Measurements from ENCODE around the gene CLEC4F.

The CLEC4F gene

DNA sequence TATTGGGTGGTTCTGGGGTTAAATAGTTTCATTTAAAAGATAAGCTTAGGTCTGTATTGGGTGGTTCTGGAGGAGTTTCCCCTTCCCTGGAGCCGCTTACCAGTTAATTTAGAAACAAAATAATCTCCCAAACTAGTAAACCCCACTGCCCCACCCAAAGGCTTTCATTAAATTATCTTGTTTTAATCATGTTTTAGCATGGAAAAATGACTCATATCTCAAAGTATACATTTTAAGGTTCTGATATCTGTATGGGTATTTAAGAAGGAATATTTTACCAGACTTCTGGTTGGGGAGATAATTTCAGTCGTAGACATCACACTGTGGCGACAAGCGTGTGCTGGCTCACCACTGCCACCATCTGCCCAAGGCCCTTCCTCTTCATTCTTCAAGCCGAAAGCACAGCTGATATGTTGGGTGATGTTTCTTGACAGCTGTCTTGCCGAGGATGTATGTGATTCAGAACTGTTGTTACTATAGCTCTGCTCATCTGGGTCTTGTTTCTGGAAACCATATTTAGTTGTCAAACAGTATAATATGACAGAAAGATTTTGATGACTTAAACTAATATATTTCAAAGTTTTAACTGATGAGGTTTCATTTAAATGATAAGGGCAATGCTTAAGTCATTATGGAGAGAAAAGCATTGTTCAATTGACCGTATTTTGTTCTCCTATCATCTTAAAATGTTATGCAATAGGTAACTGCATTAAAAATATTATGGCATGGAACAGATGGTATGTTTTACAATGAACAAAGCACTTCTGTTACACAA lies 35.1 kb downstream of the CLEC4F start:
- no peak for DNase-seq

DNA sequence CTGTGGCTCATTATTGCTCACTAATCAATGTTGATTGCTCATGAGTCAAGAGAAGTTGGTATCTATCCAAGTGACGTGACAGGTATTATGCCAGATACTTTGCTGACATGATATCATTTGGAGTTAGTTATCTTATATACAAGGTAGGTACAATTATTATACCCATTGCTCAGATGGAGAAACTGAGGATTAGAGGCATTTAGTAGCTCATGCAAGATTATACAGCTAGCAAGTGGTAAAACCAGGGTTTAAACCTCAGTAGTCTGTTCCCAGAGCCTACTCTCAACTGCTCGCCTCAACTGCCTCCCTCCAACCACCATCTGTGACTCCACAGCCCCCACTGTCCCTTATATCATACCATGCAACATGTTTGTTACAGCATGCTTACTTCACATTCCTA lies 36.1 kb downstream of the CLEC4F start:
- DNase-seq: no peak

DNA sequence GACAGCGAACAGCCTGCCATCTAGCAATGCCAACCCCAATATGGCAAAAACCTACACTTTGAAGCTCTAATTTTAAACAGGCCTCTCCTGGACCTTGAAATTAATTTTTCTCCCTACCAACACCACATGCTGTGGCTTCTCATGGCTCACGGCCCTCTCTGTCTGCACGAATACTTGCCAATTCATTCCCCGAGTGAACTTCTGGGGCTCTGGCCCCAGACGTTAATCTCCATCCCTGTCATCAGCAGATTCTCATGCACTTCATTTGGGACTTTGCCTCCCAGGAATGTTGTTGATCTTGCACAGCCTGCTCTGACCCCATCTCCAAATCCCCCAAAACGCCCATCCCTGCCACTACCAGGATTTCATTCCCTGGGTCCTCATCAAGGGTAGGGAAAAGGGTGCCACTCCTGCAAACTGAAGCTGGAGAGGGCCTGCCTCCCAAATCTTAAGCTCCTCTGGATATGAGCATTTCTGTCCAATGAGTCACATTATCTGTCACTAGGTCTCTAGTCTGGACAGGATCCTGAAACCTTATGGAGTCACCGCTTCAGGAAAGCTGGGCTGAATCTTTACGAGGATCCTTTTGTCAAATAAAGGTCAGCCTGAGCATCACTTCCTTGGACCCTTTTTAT lies 40.4 kb downstream of the CLEC4F start:
- no peak for DNase-seq

DNA sequence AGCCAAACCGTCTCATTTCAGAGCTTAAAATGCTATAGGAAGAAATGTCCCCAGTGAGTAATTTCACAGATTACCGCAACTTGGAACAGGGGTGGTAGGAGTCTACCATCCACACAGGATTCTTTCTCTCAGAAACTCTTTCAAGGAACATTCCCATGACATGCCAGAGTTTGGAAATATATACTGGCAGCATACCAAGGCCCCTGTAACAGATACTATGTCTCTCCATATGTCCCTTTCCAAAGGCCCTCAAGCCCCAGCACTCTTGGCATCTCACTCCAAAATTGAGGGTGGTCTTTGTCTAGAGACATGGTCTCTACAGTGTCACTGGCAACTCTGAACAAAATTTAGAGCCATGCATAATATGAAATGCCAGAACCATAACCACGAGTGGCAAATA lies 40.9 kb downstream of the CLEC4F start:
- DNase-seq: no peak

DNA sequence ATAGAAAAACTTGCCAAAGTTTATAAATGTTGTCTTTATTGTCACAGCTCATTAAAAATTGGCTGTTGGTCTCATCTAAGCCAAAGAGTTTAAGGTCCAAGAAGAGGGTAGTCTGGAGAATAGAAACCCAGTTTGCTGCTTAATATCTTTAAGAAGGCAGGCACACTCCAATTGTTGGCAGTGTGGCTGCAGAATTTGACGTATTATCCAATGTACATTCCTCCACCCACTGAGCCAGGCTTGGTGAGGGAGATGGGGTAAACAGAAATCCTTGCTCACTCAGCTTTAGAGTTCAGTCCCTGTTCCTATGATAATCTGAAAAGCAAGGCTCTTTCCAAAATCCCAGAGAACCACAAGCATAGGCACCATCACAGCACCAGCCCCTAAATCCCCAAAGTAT lies 41.7 kb downstream of the CLEC4F start:
- no peak for DNase-seq

DNA sequence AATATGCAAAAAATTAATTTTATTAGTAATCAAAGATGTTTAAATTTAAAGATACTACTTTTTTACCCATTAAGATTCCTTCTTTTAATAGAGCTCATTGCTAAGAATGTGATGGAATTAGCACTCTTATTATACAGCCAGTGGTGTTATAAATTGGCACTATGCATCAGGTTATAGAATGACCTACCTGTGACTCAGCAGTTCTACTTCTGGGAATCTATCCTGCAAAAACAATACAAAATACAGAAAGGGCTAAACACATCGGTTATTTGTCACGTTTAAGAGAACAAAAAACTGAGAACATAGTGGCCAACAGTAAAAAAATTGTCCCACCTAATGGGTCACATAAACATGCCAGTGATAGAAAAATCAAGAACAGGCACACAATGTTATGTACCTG lies 42.9 kb downstream of the CLEC4F start:
- DNase-seq: no peak

DNA sequence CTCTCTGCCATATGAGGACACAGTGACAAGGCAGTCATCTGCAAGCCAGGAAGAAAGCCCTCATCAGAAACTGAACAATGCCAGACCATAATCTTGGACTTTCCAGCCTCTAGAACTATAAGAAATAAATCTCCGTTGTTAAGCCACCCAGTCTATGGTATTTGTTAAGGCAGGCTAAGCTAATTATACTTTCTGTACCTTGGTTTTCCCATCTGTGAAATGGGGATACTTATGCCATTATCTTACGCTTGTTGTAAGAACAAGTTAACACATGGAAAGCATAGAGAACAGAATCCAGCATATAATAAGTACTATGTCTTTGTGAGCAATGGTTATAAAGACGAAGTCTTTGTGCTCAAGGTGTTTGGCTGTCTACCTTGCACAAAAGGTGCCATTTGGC lies 44.1 kb downstream of the CLEC4F start:
- no peak for DNase-seq

DNA sequence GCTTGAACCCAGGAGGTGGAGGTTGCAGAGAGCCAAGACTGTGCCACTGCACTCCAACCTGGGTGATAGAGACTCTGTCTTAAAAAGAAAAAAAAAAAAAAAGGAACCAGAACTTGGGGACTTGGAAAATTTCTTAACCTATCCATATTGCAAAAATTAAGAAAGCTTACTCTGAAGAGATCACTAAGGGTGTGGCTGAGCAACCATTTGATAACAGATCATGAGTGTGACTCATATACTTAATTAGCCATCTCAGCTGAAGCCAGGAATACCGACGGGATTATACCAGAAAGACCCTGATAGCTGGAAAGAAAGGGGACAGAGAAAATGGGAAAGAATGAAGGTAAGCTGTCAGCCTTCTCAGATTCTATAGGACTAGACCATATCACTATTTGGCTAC lies 45.3 kb downstream of the CLEC4F start:
- no peak for DNase-seq

DNA sequence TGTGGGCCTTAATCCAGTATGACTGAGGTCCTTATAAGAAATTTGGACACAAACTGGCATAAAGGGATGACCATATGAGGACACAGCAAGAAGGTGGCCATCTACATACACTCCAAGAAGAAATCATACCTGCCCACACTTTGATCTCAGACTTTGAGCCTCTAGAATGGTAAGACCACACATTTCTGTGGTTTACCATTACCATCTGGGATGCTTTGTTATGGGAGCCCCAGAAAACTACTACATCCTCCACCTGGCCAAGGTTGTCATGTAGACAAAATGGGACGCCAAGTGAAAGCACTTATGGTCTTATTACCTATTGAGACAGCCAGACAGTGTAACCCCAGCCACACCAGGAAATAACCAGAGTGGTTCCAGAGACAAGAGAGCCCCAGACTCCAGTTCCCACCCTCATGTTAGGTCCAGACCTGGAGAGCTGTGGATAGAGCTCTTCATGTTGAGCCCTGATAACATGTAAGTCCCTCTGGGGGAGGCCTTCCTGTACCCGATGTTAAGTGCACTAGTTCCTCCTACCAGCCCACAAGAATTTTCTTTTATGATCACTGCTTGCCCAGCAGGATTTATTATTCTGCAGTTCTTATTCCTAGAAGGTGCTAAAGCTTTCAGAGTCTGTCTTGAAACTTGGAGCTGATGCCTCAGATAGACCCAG lies 47.8 kb downstream of the CLEC4F start:
- DNase-seq: no peak

DNA sequence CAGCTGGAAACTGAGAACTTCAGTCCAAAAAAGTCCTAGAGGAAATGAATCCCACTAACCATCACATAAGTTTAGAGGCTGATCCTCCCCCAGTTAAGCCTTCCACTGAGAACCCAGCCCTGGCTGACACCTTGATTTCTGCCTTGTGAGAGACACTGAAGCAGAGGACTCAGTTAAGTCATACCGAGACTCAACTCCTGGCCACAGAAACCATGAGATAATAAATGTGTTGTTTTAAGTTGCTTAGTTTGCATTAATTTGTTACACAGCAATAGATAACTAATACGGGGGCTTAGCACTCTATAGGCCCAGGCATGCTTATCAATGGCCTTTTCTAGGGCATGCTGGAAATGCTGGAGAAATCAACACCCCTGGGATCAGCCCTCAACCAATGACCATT lies 49.0 kb downstream of the CLEC4F start:
- DNase-seq: no peak

DNA sequence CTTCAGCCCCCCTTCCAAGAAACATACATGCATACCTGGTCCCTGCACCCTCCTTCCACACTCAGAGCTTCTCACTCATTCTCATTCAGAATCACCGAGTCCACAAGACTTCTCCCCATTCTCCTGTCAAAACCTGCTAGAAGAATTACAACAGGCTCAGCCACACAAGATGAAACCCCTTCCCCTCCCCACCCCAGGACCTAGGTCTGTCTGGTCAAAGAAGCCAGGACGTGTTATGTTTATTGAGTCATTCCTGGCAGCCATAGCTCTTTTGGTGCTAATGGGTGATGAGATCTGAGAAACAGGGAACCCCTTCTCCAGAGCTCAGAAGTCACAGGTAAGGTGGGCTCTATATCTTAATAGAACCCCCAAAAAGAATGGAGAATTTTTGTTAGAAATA lies 50.9 kb downstream of the CLEC4F start:
- DNase-seq: no peak

DNA sequence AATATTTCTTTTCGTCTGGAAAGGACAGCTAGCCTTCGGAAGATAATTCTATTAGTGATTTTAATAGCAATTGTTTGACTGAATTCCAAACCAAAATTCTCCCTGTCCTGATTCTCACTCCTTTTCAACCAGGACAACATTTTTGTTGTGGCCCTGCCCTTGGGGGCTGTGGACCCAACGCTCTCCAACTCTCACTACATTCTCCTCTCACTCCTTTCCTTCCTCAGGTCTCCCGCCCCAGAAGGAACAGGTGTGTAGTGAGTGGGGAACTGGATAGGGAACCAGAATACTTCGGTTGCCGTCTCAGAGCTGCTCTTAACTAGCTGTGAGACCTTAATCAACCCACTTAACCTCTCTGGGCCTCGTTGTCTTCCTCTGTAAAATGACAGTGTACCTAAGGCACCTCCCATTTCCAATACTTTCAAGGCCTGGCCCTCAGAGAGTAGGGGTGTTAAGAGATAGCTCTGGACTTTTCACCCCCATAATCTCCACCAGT lies 51.8 kb downstream of the CLEC4F start:
- no peak for DNase-seq

DNA sequence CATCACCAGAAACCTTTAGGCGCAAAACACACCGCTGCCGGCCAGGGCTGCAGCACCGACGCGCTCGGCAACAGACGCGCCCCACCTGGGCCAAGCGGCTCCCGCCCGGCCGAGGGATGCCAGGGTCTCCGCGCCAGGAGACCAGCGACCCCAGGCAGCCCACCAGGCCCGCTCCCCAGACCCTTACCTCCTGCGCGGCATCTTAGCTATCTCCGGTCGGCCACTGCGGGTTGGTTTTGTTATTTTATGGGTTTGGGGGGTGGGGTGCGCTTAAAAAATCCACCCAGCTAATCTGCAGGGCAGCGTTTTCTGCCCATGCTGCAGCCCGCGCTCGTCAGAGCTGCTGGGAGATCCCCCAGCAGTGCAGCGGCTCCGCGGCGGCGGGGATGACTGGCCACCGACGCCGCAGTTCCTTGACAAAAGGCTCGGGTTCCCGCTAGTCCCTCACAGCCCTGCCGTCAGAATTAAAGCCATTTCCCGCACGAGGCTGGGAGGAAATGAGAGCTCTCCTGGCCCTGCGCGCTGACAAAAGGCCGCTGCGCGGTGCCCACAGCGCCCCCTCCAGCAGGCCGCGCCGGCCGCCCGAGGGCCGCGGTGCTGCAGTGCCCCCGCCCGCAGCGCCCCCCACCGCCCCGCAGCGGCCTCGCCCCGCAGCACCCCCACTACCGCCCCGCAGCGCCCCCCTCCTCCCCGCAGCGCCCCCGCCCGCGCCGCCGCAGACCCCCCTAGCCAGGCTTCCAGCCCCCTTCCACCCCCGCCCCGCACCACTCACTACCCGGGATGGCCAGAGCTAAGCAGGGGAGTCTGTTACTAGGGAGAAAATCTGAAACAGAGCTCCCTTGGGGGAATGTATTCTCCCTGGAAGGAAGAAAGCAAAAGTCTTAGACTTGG lies 52.5 kb downstream of the CLEC4F start, which contains the start of gene ADD2:
Gene ADD2, minus strand, starts transcription at position 502 of the 891 bp plus-strand sequence. CDS start 61,792 bp downstream, outside the sequence.
- peak; percentile 71 for DNase-seq

DNA sequence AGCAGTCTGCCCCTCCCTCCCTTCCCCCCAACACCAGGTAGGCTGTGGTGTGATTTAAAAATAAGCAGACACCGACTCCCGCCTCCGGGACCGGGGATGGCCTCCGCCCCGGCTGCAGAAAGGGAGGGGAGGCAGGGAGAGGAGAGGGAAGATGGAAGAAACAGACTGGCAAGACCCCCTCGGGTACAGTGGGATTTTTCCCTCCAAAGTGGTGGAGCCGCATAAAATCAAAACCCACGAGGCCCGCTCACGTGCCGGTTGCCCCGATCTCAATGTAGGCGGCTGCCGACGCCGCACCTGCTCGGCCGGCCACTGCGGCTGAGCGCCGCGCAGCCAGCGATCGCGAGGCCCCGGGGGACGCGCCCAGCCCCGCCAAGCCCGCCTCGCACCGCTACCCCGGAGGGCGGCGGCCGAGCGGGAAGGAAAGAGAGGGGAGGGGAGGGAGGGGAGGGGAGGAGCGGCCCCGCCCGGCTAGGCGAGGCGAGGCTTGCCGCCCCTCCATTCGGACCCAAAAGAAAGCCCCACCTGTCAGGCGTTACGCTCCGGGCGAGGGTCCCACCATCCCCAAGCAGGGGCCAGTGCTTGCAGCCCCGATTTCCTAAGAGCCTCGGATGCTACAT lies 53.2 kb downstream of the CLEC4F start:
- DNase-seq: no peak

DNA sequence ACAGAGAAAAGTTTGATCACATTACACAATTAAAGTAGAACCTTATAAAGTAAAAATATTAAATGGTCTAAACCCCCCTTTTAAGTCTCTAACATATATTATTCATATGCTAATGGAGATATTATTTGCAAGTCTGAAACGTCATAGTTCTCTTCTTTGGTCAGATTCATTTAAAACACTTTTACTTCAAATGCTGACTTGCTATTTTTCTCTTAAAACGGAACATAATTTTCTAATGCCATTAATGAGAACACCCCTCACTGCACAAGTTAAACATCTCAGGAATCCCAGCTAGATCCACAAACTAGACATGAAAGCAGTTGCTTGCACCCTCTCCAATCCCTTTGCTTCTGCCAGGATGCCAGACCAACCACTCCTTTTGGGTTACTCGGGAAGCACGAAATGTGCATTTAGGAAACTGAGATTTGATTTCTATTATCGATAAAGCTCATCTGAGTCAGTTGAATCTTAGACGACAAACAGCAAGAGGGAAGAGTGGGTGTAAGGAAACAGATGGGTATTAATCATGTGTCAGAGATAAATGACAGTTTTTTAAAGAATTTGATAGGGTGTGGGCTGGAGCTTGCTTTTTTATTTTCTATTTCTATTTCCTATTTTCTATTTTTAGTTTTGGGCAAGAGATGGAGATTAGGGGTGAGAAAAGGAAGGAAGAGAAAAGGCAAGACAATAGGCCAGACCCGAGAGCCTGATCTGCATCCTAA lies 53.9 kb downstream of the CLEC4F start:
- DNase-seq: no peak

DNA sequence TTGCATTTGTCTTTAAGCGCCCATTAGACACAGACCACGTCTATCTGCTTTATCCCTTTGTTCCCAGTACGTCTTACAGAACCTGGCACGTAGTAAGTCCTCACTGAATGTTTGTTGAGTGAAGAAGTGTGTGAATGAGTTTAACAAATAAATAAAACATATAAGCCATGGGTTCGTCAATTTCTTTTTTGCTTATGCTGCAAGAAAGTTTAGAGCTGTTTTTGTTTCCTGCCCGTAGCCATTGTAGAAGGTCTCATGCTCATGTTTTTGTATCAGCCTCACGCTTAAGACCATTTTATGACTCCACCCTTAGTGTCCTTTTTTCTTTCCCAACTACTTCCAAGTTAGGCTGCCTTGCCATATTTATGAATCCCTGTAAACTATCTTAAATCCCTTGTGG lies 54.9 kb downstream of the CLEC4F start:
- no peak for DNase-seq

DNA sequence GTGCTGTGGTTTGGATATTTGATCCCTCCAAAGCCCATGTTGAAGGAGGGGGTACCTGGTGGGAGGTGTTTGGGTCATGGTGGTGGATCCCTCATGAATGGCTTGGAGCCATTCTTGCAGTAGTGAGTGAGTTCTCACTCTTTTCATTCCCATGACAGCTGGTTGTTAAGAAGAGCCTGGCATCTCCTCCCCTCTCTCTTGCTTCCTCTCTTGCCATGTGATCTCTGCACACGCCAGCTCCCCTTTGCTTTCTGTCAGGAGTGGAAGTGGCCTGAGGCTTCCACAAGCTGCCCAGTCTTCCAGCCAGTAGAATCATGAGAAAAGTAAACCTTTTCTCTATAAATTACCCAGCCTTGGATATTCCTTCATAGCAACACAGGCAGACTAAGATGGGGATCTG lies 61.0 kb downstream of the CLEC4F start:
- DNase-seq: no peak
